GM18873 (cell line): ENCODE results near the gene AIRE.
"Not testable (repeated sequence)": the region's sequence is repeated elsewhere in the genome, so short reads cannot be mapped to it uniquely, and the experiment has no call there.

Experiments used
- ATAC-seq: cut with Tn5 transposase; IDR thresholded peaks from one replicate; pipeline ENCODE4 v1.9.1; 2021; ENCODE audit warnings: mild to moderate bottlenecking, moderate library complexity, moderate number of reproducible peaks; ENCODE audit not compliant: unreplicated experiment, low FRiP score

AIRE gene

GRCh38 chr21:44291078-44291935 is 5.6 kb downstream of the AIRE start:
- ATAC-seq, result no peak

GRCh38 chr21:44291936-44292811 is 6.5 kb downstream of the AIRE start:
- no peak for ATAC-seq

DNA sequence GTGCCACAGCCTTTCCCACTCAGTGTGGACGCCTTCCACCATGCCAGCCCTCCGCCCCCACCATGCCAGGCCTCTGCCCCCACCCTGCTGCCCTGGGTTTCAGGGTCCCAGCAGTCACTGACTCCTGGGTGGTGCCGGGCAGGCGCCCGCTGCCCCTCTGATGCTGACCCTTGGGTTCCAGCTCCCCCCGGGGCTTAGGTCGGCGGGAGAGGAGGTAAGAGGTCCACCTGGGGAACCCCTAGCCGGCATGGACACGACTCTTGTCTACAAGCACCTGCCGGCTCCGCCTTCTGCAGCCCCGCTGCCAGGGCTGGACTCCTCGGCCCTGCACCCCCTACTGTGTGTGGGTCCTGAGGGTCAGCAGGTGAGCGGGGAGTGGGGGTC is 7.1 kb downstream of the AIRE start:
- no peak for ATAC-seq

DNA sequence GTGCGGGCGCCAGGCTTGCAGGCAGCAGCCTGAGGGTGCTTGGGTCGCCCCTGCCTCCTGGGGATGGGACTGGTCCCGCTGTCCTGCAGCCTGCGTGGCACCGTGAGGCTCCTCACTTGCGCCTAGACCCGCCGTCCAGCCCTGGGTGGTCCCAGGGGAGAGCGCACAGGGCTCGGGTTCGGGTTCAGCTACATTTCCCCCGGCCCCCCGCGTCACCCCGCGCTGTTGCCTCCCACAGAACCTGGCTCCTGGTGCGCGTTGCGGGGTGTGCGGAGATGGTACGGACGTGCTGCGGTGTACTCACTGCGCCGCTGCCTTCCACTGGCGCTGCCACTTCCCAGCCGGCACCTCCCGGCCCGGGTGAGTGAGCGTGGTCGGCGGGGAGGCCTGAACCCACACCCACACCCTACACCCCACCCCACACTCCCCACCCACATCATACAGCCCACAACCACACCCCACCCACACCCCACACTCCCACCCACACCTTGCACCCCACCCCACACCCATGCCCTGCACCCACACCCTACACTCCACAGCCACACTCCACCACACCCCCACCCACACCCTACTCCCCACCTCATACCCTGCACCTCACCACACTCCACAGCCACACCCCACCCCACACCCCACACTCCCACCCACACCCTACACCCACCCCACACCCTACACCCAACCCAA is 8.0 kb downstream of the AIRE start:
- ATAC-seq, result no peak

DNA sequence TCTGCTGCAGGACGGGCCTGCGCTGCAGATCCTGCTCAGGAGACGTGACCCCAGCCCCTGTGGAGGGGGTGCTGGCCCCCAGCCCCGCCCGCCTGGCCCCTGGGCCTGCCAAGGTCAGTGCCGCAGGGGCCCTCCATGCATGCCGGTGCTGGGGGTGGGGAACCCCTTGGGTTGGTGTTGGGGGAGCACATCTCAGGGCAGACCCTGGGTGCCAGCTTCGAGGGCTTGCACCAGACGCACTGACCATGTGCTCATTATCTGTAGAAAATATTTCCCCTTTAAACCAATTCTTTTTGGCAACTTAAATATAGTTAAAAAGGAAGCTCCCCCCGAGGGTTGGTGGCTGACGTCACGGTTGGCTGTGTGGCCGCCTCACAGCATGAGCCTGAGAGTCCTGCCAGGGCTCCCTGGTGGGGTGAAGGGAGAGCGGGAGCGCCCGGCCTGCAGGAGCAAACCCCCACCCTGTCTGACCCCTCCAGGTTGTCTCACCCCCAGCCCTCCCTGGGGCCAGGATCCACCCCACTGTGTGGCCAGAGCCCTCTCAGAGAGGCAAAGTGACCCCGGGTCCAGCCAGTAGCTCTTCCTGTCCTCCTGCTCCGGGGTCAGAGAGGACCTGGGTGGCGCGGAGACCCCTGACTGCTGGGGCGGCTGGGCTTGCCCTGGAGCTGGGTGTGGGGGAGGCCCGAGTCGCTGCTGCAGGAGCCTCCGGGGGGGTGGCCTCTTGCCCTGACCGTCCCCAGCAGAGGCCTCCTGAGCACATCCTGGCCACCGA is 8.9 kb downstream of the AIRE start:
- ATAC-seq, result no peak

DNA sequence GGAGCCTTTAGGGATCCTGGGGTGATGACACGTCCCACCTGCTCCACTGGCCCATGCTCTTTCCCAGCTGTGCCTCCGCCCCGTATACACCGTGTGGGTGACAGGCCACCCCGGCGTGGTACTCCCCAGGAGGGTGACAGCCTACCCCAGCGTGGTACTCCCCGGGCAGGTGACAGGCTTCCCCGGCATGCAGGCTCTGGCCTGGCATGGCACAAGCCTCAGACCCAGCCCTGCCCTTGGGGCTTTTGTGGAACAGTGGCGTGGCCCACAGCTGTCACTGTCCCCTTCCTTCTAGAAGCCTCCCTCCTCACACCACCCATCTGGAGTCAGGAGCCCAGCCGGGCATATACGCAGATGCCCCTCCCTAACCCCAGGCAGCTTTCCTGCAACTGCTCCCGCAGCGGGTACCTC is 9.5 kb downstream of the AIRE start:
- no peak for ATAC-seq

- no peak for ATAC-seq
These were observed 10.0 kb downstream of the AIRE start for GRCh38 chr21:44295646-44296045.

- no peak for ATAC-seq
These were observed 10.4 kb downstream of the AIRE start for GRCh38 chr21:44296103-44296519.

- ATAC-seq, result no peak
These were observed 11.2 kb downstream of the AIRE start for GRCh38 chr21:44296916-44297315.

GRCh38 chr21:44297525-44298290 is 12.0 kb downstream of the AIRE start:
- ATAC-seq, result no peak

GRCh38 chr21:44298301-44298700 is 12.6 kb downstream of the AIRE start:
- ATAC-seq, result no peak

DNA sequence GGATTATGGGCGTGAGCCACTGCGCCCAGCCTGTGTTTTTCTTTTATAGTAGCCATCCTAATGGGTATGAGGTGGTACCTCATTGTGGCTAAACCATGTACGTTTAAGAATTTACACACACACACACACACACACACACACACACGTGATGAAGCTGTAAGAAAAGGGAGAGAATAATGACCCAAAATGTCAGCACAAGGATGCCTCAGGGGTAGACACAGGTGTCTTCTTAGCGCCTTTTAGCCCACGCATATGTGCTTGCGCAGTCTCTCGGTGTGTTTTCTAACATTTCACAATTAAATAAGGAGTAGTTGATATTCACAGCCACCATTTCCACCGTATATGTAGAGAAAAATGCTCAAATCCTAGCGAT is 13.4 kb downstream of the AIRE start:
- ATAC-seq, result no peak

- no peak for ATAC-seq
These were observed 14.0 kb downstream of the AIRE start, which contains the start of gene PFKL for GRCh38 chr21:44299458-44300261. Gene PFKL, plus strand, starts transcription at chr21:44300053. Its CDS starts 53 bp downstream, at chr21:44300106.

DNA sequence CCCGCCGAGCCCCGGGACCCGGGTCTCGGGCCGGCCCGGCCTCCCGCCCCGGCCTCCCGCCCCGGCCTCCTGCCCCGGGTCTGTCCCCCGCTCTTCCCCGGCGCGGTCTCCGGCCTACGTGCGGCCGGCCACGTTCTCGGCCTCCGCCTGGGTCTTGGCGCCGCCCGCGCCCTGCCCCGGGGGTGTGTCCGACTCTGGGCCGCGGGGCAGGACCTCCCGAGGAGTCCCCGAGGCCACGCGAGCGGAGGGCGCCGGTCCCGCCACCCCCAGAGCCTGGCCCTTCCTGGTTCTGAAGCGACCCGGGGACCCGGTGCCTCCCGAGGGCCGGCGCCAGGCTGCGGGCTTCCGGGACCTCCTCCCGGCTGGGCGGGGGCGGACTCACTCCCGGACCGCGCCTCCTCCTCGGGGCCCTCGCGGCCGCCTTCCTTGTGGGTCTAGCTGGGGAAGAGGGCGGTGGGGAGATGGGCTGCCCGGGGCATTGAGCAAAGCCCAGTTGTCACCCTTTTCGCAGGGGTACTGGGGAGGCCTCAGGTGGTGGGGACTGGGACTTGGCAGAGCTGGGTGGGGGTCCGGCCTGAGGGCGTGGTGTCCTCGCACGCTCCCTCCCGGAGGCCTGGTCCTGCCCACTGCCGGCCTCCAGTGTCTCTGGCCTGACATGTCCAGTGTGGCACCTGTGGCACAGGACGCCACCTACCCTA is 14.7 kb downstream of the AIRE start:
- no peak for ATAC-seq

- ATAC-seq, result no peak
These were observed 15.5 kb downstream of the AIRE start for GRCh38 chr21:44301141-44301540.

GRCh38 chr21:44301961-44302406 is 16.3 kb downstream of the AIRE start:
- no peak for ATAC-seq

DNA sequence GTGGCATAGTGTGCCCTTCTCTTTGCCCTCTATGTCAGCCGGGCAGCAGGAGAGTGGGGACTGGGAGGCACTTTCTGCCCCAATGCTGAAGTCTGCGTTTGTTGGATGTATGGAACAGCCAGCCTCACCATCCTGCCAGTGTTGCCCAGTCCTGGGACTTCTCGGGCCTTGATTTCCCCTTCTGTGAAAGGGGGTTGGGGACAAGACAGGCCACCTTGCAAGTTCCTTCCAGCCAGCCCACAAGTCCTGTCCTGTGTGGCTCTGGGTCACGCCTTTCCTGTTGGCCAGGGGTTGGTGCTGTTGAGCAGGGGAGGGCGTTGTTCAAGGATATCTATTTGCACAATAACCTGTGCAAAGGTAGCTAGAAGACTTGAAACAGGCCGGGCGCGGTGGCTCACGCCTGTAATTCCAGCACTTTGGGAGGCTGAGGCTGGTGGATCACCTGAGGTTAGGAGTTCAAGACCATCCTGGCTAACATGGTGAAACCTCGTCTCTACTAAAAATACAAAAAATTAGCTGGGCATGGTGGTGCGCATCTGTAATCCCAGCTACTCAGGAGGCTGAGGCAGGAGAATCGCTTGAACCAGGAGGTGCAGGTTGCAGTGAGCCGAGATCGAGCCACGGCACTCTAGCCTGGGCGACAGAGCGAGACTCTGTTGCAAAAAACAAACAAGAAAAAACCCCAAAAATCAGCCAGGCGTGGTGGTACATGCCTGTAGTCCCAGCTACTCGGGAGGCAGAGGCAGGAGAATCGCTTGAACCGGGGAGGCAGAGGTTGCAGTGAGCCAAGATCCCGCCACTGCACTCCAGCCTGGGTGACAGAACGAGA is 17.1 kb downstream of the AIRE start:
- ATAC-seq, result not testable (repeated sequence)
